Spleen (tissue), 11 donors: ENCODE data around the gene IL1R2. TPM values are rescaled to one million over a fixed set of nuclear protein-coding genes. Genes with fewer than 3 reads are reported as not detected.

Source experiments
- DNase-seq: peaks from one replicate; pipeline ENCODE4 v3.0.0-alpha.2; 2020
- H3K27ac ChIP-seq, 8 donors: fragments of 200-600 bp; sonication (generic) in 7 of 8; 1 replicate in 4 of 8; 2 replicates in 4 of 8; pipeline versions ENCODE4 v1.5.0 to v1.8.0; 2016 to 2021; ENCODE audit warnings: inconsistent platforms in 4 of 8, mild to moderate bottlenecking in 4 of 8, moderate library complexity in 1 of 8
- H3K27me3 ChIP-seq, 7 donors: fragments of 200-600 bp; sonication (generic) in 6 of 7; replicated peaks in 1 of 7; 1 replicate in 4 of 7; 2 replicates in 3 of 7; pipeline versions ENCODE4 v1.5.0 to v1.8.0; 2016 to 2021; ENCODE audit warnings: inconsistent platforms in 3 of 7, mild to moderate bottlenecking in 1 of 7
- H3K36me3 ChIP-seq, 6 donors: fragments of 200-600 bp; sonication (generic) in 5 of 6; 1 replicate in 4 of 6; 2 replicates in 2 of 6; pipeline versions ENCODE4 v1.5.0 to v1.8.0; 2016 to 2021; ENCODE audit warnings: inconsistent platforms in 2 of 6
- H3K4me1 ChIP-seq, 6 donors: fragments of 200-600 bp; sonication (generic) in 5 of 6; 1 replicate in 3 of 6; 2 replicates in 3 of 6; pipeline versions ENCODE4 v1.5.0 to v1.8.0; 2016 to 2021; ENCODE audit warnings: inconsistent platforms in 3 of 6
- H3K4me3 ChIP-seq, 8 donors: fragments of 200-600 bp; sonication (generic) in 7 of 8; 1 replicate in 4 of 8; 2 replicates in 4 of 8; pipeline versions ENCODE4 v1.5.0 to v1.8.0; 2016 to 2021; ENCODE audit warnings: inconsistent platforms in 4 of 8, mild to moderate bottlenecking in 4 of 8, moderate library complexity in 2 of 8
- H3K9me3 ChIP-seq, 8 donors: fragments of 200-600 bp; sonication (generic) in 7 of 8; 1 replicate in 4 of 8; 2 replicates in 4 of 8; pipeline versions ENCODE4 v1.5.0 to v1.8.0; 2016 to 2021; ENCODE audit warnings: inconsistent platforms in 4 of 8
- CTCF ChIP-seq, 11 experiments: fragments of 200-600 bp in 7 of 11; fragments of 450-650 bp in 4 of 11; sonication (generic) in 4 of 11; IDR thresholded peaks in 8 of 11; conservative IDR thresholded peaks in 3 of 11; 1 replicate in 7 of 11; 2 replicates in 4 of 11; pipeline versions ENCODE4 v1.4.0 to v1.8.0; 2016 to 2021; ENCODE audit warnings: antibody characterized with exemption in 11 of 11, inconsistent platforms in 4 of 11, mild to moderate bottlenecking in 1 of 11
- POLR2A ChIP-seq, 3 donors: fragments of 450-650 bp; IDR thresholded peaks; one replicate each; pipeline ENCODE4 v1.5.1; 2017; ENCODE audit warnings: antibody characterized with exemption in 3 of 3, mild to moderate bottlenecking in 1 of 3
- POLR2AphosphoS5 ChIP-seq, 3 donors: sonication (generic); formaldehyde crosslinking; IDR thresholded peaks; one replicate each; pipeline ENCODE4 v1.5.1; 2017; ENCODE audit warnings: antibody characterized with exemption in 3 of 3
- WGBS, 5 donors: extraction: QIAGEN DNeasy Blood & Tissue Kit in 3 of 5; methylation state at CpG; one replicate each; pipeline versions ENCODE4 v1.1.5 to v1.1.7; 2013 to 2018; 5-methylcytosine and 5-hydroxymethylcytosine counted together
- intact Hi-C: fragments of 100-400 bp; cut with DNase I; formaldehyde crosslinking; loops from one replicate; pipeline ENCODE4 v1.15.0; 2023; ENCODE audit warnings: low total_unique reads
- polyA plus RNA-seq, 3 donors: library from polyadenylated mRNA; stranded (reverse); fragments of 200-250 nt; gene quantifications; one replicate each; pipeline ENCODE4 v1.2.1, GENCODE V29; 2013
- total RNA-seq, 7 donors: library from RNA; depleted of rRNA in 3 of 7; stranded (reverse); fragments of >200 nt in 3 of 7; fragmentation: NEBNext Ultra II Directional in 4 of 7; extraction: Animal tissue kit (Norgen Biotek cat#: 25700) in 4 of 7; gene quantifications; one replicate each; pipeline versions ENCODE4 v1.1.0 to v1.2.1, GENCODE V29; 2016 to 2021
- donor health status: healthy with polysubstance abuse.
- donor health status: DM: no; HTN: no; CAD: no; lungs with moderate emphysema.
- donor health status: DM: no; HTN: no; CAD: no.
- donor health status: Bipolar disorder and iron deficiency.
- donor health status: healthy.
- donor health status: DM: no; HTN: no; CAD: no.
- donor health status: DM: yes; HTN: yes; CAD: no.

Gene IL1R2
- total and polyA plus RNA-seq, 10 donors = 20.1 to 607 (median 116) TPM

GRCh38 chr2:102013206-102014040, 21.7 kb downstream of the IL1R2 start:
- TF ChIP-seq POLR2AphosphoS5 (IDR thresholded peaks at IDR 0.05) = peak in 1 of 3 donors; percentile 11
- TF ChIP-seq POLR2A (IDR thresholded peaks at IDR 0.05) = no peak
- no peak for TF ChIP-seq CTCF (IDR thresholded peaks at IDR 0.05 in 8 of 11, conservative IDR thresholded peaks at IDR 0.05 in 3 of 11)
- 85 to 91% (median 87%) methylated on average over 5 of the region's 5 CpGs for WGBS, 5 donors
- DNase-seq = no peak
- H3K4me3 ChIP-seq = no peak overlapping the region
- H3K36me3 ChIP-seq = peaks cover 0 to 100% (median 0%) of the 10 kb centered on the region in 6 donors
- intact Hi-C loops = no loop called here
- H3K27me3 ChIP-seq = no peaks in the 10 kb centered on the region
- H3K27ac ChIP-seq = peak overlapping the region in 1 of 8 donors; percentile 69
- H3K4me1 ChIP-seq = peaks cover 0 to 41% (median 4%) of the 10 kb centered on the region in 6 donors
- H3K9me3 ChIP-seq = peaks cover 0 to 4% (median 0%) of the 10 kb centered on the region in 8 donors

GRCh38 chr2:102014041-102014345, 22.2 kb downstream of the IL1R2 start:
- intact Hi-C loops = no loop called here
- no peaks in the 10 kb centered on the region for H3K27me3 ChIP-seq
- peaks cover 0 to 100% (median 0%) of the 10 kb centered on the region in 6 donors for H3K36me3 ChIP-seq
- WGBS, 5 donors = 72 to 91% (median 89%) methylated on average over 1 of the region's 1 CpG
- DNase-seq = no peak
- no peak overlapping the region for H3K4me3 ChIP-seq
- TF ChIP-seq POLR2A (IDR thresholded peaks at IDR 0.05) (no peak), POLR2AphosphoS5 (IDR thresholded peaks at IDR 0.05) (no peak), CTCF (IDR thresholded peaks at IDR 0.05 in 8 of 11, conservative IDR thresholded peaks at IDR 0.05 in 3 of 11) (no peak)
- peaks cover 0 to 4% (median 0%) of the 10 kb centered on the region in 8 donors for H3K9me3 ChIP-seq
- H3K4me1 ChIP-seq = peaks cover 0 to 46% (median 4%) of the 10 kb centered on the region in 6 donors
- H3K27ac ChIP-seq = no peak overlapping the region

GRCh38 chr2:102015399-102015798, 23.6 kb downstream of the IL1R2 start:
- Histone ChIP-seq H3K4me3 (no peak overlapping the region), H3K27me3 (no peaks in the 10 kb centered on the region), H3K27ac (no peak overlapping the region), H3K4me1 (peaks cover 0 to 48% (median 8%) of the 10 kb centered on the region in 6 donors), H3K9me3 (peaks cover 0 to 4% (median 0%) of the 10 kb centered on the region in 8 donors), H3K36me3 (peaks cover 0 to 100% (median 0%) of the 10 kb centered on the region in 6 donors)
- 86 to 96% (median 94%) methylated on average over 5 of the region's 5 CpGs for WGBS, 5 donors
- intact Hi-C loops = no loop called here
- TF ChIP-seq CTCF (IDR thresholded peaks at IDR 0.05 in 8 of 11, conservative IDR thresholded peaks at IDR 0.05 in 3 of 11) (no peak), POLR2AphosphoS5 (IDR thresholded peaks at IDR 0.05) (no peak), POLR2A (IDR thresholded peaks at IDR 0.05) (no peak)
- DNase-seq = no peak

- H3K36me3 ChIP-seq = peaks cover 0 to 100% (median 0%) of the 10 kb centered on the region in 6 donors
- intact Hi-C loops = no loop called here
- H3K9me3 ChIP-seq = peaks cover 0 to 4% (median 0%) of the 10 kb centered on the region in 8 donors
- H3K4me1 ChIP-seq = peaks cover 0 to 48% (median 16%) of the 10 kb centered on the region in 6 donors
- no peak for DNase-seq
- no peak overlapping the region for H3K4me3 ChIP-seq
- peak in 1 of 3 donors; percentile 63 for TF ChIP-seq POLR2AphosphoS5 (IDR thresholded peaks at IDR 0.05)
- no peak for TF ChIP-seq POLR2A (IDR thresholded peaks at IDR 0.05)
- no peaks in the 10 kb centered on the region for H3K27me3 ChIP-seq
- no peak overlapping the region for H3K27ac ChIP-seq
- 85 to 94% (median 93%) methylated on average over 6 of the region's 6 CpGs for WGBS, 5 donors
Measured at GRCh38 chr2:102016399-102016955, 24.7 kb downstream of the IL1R2 start.
